ENCODE data around the gene INPP5A.
A peak's percentile ranks its signal among the peaks of the same experiment; 100 is the strongest.

The INPP5A gene

DNA sequence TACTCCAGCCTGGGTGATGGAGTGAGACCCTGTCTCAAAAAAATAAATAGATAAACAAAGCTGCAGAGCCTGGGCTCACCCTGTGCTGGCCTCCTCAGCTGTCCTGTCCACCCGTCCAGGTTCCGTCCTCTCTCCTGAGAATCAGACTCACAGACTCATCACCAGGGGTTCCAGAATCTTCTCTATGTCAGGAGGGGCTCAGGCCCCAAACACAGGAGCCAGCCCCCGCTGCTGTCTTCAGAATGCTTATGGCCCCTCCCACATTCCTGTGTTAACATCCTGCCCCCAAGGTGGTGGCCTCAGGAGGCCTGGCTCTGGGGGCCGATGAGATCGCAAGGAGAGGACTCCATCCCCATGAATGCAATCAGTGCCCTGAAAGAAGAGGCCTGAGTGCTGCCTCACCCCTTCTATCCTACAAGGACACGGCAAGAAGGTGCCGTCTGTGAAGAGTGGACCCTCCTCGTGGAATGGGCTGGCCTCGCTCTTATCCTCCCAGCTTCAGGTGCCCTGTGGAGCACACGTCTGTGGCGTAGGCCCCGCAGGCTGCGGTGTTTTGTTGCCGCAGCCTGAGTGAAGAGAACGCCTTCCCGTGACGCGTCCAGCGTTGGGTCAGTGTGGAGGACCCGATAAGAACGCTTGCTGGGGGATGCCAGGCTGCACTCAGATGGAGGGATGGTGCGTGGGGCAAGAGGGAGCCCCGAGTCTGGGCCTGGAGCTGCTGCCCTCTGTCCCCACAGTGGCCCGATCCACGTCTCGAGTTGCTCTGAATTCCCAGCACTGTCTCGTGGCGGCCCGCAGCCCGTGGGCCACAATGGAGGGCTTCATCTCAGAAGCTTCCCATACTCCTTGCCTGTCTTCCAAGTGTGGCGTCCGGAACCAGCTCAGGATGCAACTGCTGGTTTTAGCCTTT is 77.1 kb downstream of the INPP5A start:
- DNase-seq (ENCODE audit: low read depth) = no peak

DNA sequence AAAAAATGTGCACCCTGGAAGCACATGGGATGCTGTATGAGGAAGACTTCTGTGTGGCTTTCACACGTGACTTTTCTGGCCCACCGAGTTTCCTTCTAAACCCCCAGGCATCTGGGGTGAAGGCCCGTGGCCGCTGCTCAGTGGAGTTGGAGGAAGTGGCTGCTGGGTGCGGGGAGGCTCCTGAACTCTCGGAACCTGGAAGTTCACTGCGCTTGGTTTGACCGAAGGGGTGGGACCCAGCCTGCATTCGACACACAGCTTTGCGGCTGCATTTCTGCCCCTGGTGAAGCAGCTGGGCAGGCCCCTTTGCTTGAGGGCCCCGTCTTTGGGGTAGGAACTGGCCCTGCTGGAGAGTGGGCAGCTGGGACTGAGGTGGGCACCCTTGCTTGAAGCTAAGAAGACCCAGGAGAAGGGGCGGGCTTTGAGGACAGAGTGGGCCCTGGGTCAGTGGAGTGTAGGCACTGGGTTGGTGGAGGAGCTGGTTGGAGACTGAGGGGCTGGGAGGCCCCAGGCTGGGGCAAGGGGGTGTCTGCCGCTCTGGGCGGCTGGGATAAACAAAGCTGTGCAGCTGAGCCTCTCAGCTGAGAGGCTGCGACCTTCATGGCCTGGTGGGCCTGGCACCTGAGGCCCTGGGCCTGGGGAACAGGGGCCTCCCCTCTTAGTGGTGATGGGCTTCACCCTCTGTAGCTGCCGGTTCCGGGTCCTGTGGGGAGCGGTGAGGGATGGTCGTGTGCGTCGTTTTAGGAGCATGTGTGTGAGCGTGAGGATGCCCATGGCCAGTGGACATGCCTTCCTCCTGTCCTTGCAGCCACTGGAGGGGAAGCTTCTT is 78.0 kb downstream of the INPP5A start:
- no peak for DNase-seq (ENCODE audit: low read depth)

DNA sequence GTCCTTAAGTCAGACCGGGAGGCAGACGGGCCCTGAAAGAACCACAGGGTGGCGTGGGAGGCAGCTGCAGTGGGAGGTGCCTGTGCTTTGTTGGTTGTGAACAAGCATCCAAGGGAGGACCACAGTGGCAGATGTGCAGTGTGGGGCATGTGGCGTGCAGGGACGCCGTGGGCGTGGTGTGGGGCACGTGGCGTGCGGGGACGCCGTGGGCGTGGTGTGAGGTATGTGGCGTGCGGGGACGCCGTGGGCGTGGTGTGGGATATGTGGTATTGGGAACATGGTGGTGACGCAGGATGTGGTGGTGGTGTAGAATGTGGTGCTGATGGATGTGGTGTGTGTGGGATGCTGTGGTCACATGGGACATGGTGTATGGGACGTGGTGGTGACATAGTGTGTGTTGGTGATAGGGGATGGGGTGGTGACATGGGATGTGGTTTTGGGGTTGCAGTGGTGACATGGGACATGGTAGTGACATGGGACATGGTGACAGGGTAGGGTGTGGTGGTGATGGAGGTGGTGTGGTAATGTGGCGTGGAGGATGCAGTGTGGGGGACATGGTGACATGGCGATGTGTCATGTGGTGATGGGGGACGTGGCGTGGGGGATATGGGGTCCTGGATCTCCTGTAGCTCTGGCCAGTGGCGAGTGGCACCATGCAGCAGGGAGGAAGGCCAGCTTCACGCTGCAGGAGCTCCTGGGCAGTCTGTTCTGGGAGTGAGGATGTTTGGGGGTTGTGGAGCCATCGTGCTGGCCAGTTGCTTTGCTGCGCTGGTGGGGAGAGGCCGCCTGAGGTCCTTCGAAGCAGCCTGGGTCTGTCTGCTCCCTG is 78.8 kb downstream of the INPP5A start:
- peak; percentile 60 for DNase-seq (ENCODE audit: low read depth)

DNA sequence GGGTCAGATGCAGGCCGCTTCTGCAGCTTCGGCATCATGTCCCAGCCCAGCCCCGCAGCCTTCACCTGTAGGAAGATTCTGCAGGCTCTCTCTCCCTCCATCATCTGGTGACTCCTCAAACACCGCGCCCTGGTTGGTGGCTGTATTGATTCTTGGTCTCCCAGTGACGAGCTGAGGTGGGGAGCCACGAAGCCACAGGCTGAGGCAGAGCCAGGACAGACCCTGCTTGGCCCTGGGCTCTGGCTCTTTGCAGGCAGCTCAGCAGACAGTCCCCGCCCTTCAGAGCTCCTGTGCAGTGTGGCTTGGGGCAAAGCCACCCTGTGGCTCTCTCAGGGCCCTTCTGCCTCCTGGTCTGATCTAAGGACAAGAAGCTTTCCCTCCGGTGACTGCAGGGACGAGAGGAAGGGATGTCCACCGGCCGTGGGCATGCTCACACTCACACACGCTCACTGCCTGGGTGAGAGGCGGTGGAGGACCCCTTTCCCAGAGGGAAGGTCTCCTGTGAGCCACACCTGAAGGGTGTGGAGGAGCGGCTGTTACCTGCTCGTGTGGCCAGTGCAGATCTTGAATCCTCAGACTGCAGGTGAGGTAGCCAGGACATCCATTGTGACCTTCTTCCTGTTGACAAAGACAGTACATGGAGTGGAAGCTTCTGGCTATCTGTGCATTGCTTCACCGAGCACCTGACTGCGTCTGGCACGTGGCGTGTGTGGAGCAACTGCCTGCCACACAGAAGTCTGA is 79.6 kb downstream of the INPP5A start:
- no peak for DNase-seq (ENCODE audit: low read depth)

DNA sequence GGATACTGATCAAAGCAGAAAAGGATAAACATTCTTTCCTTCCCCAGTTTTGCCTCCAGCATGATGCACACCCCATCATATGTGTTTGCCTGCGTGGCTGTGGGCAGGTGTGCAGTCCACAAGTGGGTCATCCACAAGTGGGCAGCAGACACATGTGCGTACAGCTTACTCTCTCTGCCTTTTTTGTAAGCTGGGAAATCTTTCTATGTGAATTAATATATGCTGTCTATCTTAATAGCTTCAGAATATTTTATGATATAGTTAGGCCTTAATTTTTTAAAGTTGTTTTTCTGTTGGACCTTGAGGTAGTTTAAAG is 80.1 kb downstream of the INPP5A start:
- DNase-seq (ENCODE audit: low read depth) = no peak

DNA sequence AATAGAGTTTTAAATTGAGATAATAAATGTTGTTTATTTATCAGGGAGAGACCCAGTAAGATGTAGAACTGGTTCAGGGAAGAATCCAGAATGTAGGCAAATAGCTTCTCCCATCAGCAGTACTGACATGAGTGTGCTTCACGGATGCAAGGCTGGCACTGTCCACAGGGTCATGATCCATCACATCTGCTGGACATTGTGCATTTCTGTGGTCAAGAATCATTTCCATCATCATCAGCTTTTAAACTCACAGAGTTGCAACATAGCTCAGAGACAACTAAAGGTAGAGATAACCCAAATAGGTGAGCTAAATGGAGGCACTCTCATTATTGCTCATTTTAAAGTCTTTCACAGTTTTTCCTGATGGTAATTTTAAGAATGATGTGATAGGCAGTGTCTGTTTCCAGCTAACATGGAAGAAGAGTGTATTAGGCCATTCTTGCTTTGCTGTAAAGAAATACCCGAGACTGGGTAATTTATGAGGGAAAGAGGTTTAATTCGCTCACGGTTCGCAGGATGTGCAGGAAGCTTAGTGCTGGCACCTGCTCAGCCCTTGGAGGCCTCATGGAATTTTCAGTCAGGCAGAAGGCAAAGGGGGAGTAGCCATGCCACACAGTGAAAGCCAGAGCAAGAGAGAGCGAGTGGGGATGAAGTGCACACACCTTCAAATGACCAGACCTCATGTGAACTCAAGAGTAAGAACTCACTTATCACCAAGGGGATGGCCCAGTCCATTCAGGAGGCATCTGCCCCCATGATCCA is 80.8 kb downstream of the INPP5A start:
- DNase-seq (ENCODE audit: low read depth) = no peak

DNA sequence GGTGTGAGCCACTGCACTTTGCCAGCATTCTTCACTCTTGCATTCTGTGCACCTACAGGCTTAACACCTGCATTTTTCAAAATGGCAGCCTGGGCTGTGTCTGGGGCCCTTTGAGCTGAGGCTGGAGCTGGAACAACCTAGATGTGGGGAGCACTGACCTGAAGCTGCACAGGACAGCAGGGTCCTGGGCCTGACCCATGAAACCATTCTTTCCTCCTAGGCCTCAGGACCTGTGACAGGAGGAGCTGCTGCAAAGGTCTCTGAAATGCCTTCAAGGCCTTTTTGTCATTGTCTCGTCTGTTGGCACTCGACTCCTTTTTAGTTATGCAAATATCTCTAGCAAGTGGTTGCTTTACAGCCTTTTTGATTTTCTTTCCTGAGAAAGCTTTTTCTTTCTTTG is 82.3 kb downstream of the INPP5A start:
- no peak for DNase-seq (ENCODE audit: low read depth)

DNA sequence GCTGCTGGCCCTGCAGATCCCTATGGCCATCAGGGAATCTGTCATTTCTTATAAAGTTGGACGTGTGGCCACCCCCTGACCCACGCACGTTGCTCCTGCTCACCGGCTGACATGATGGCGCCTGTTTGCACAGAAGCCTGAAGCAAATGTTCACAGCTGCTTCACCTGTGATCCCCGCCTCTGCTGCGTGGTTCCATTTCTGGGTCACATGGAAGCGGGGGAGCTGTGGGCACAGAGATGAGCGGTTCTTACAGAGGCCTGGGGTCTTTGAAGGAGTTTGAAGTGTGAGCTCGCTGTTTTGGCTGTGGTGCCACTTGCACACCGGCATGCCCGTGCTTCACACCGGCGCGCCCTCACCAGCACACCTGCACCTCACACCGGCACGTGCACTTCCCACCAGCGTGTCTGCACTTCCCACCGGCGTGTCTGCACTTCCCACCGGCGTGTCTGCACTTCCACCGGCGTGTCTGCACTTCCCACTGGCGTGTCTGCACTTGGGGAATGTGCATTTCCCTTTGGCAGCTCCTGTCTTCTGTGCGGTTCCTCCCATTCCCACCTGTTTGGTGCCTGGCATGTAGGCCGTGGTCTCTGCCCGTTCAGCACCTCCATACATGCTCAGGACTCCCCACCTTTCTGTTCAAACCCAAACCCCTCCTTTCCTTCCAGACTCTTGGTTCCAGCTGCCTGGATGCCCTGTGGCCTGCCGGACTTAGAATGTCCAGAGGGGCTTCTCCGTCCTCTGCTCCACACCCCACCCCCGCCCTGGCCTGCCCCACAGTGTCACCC is 86.7 kb downstream of the INPP5A start:
- no peak for DNase-seq (ENCODE audit: low read depth)

DNA sequence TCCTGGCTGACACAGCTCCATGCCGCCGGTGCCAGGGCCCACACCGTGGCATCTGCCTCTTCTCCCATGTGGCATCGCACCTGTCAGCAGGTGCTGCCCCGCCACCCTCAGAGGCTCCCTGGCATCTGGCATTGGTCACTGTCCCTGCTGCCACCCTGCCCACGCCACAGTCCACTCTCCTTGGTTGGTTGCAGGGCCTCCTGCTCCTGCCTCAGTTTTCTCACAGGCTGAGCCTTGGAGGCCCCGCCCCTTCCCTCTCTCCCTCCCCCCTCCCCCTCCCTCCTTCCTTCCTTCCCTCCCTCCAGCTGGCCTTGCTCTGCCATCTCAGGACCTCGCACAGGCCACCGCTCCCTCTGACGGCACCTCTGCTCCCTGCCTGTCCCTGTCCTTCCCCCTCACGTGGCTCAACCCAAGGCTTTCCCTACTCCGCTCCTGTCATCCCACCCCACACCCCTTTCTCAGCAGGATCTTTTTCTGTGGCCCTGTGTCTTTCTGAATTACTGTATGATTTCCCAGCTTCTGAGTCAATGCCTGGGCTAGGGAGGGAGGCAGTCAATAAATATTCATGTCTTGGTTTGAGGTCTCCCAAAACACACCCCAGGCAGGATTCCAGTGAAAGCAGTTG is 87.4 kb downstream of the INPP5A start:
- DNase-seq (ENCODE audit: low read depth) = no peak

DNA sequence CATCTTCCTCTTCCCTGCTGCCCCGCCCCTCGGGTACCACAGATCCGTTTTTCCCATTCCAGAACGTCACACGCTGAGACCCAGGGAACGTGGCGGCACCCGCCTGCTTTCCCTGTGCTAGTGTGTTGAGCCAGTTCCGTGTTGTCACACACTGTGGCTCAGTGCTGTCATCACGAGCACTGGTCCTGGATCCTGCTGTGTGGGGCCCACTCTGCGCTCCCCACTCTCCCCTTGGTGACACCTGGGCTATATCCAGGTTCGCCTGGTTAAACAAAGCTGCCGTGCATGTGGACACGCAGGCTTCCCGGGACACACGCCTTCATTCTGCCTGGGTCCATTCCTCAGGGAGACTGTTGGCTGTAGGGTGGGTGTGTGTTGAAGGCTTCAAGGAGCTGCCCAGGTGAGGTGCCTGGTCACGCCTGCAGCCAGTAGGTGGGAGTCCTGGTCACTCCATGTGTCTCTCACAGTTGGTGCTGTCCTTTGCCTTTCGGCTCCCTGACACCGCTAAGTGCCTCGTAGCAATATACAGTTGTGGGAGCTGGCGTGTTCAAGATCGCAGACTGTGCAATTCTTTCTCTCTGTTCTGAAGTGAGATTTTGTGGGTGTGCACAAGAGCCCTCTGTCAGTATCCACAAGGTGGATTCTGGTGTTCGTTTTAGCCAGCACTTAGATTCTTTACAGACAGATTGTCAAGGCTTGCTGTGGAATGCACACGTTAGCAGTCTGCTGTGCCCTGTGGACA is 88.6 kb downstream of the INPP5A start:
- no peak for DNase-seq (ENCODE audit: low read depth)

DNA sequence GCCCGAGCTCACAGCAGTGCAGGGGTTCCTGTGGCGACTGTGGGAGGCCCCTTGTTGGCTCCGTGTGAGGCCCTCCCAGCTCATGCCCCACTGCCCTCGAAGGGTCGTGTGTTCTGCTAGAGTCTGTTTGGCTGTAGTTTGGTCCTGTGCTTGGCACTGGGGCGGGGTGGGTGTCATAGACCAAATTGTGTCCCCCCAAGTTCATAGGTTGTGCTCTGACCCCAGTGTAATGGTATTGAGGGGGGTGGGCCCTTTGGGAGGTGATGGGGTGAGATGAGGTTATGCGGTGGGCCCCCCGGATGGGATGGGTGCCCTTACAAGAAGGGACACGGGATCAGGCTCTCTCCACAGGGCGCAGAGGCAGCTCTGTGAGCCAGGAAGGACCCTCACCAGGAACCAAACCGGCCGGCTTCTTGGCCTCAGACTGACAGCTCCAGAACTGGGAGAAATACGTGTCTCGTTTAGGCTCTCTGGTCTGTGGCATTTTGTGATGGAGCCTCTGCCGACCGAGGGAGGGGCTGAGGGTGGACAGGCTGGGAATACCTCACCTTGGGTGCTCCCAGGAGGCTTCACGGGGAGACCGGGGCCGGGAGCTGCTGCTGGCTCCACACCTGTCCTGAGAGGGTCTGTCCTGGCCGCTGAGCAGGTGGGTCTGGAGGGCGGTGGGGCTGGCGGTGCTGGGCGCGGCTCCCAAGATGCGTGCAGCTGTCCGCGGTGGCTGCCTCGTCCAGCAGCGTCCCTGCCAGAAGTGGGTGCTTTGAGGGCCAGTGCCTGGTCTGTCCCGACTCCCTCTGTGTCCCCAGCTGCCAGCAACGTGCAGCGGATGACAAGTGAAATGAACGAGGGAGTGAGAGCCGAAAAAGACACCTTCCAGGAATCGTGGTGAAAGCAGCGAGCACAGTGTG is 89.4 kb downstream of the INPP5A start:
- no peak for DNase-seq (ENCODE audit: low read depth)

DNA sequence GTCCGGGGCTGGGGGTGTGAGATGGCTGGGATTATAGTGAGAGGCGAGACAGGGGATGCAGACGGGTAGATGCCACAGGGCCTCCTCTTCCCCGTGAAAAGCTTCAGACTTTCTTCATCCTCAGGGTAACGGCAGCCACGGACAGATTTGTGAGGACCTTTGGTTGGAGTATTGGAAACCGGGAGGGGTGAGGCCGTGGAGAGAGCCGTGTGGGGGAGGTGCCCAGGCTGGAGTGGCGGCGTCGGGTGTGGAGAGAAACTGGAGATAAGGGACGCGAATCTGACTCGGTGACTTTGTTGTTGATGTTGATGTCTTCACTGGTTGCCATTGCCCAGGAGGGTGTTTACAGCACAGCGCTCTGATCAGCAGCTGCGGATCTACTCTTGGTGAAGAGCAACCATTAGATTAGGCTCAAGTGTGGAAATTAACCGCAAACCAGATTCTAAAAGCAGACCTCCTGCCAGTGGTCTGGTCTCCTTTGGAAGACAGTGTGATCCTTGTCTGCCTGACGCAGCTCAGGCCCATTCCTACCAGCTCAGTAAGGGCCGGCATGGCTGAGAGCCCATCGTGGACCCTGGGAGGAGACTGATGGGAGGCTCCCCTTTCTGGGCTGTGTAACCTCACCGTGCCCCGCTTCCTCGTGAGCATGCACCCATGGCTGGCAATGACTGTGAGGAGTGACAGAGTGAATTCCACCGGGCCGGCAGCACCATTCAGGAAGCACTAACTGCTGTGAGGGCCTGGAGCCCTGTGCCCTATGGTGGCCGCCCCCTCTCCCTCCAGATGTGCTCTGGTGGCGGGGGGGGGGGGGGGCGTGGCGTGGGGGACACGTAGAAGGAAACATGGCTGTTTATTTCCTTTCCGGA is 90.3 kb downstream of the INPP5A start:
- DNase-seq (ENCODE audit: low read depth) = no peak

DNA sequence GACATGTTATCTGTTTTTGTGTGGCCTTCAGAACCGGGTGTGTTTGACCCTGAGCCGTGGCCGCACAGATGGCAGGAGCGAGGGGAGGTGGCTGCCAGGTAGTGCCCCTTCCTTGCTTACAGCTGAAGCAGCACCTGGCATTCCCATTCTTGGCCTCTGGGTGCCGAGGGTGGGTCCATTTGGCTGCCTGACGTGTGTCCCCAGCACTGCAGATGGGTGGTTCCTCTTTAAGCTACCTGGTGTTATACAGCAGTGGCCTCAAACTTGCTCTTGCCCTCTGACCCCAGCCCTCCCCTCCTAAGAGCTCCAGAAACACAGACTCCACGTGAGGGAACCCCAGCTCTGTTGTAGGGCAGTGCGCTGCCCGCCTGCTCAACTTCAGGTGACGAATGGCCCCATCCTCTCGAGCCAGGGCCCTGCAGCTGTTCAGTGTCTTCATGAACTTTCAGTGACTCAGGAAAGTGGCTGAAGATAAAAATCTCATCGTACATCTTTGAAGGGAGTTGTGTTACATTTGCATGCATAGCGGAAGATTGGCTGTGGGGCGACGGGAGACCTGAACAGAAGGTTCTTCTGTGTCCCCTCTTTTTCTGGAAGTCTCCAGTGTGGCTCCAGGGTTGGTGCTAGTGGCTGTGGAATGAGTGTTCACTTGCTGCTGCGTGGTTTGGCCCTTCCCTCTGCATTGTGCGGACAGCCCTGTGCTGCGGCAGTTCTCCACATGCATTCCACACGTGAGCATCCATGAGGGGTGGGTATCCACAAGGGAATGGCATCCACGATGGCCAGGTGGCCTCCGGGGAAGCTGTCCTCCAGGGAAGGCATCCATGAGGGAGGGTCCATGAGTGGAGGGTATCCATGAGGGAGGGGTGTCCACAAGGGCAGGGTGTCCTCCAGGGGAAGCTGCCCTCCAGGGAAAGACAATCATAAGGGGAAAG is 91.6 kb downstream of the INPP5A start:
- no peak for DNase-seq (ENCODE audit: low read depth)

DNA sequence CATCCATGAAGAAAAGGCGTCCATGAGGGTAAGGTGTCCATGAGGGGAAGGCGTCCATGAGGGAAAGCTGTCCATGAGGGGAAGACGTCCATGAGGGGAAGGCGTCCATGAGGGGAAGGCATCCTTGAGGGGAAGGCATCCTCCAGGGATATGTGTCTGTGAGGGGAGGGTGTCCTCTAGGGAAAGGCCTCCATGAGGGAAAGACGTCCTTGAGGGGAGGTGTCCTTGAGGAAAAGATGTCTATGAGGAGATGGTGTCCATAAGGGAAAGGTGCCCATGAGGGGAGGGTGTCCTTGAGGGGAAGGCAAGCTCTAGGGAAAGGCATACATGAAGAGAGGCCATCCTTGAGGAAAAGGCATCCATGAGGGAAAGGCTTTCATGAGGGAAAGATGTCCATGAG is 92.6 kb downstream of the INPP5A start:
- no peak for DNase-seq (ENCODE audit: low read depth)

DNA sequence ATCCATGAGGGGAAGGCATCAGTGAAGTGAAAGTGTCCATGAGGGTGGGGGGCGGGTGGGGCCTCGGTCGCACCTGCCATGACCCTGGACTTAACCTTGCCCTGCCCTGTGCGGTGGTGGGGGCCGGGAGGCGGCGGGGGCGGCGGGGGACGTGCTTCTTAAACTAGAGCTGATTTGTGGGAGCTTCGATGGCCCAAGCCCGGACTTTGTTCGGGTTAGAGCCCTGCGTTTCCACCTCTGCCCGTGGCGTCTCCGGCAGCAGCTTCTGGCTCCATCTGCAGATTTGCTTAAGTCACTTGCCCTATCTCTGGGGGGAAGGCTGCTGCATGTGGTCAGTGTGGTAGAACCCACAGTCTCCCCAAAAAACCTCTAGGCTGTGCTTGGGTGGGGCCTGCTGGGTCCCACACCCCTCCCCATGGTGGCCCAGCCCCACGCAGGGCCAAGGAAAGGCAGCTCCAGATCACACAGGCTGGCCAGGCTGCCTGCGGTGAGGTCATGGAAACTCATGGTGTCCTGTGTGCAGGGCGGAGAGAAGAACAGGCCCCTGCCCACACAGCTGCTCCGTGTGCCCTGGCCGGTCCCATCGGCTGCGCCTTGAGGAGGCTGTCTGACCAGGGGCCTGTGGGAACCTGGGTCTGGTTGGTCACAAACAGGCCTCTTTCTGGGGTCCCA is 93.2 kb downstream of the INPP5A start:
- no peak for DNase-seq (ENCODE audit: low read depth)

Measured in stimulated activated CD8-positive, alpha-beta memory T cell treated with anti-CD3 and anti-CD28 coated beads, Interleukin-4, amount 100 ng/mL, for 24 hours (primary cell).